Islet precursor cell (in vitro differentiated cells): Measurements from ENCODE around the gene LRPAP1.
"Not testable (repeated sequence)": the region's sequence is repeated elsewhere in the genome, so short reads cannot be mapped to it uniquely, and the experiment has no call there.

Source experiments
- DNase-seq: peaks from one replicate; pipeline ENCODE4 v3.0.0-alpha.2; 2018

The LRPAP1 gene

DNA sequence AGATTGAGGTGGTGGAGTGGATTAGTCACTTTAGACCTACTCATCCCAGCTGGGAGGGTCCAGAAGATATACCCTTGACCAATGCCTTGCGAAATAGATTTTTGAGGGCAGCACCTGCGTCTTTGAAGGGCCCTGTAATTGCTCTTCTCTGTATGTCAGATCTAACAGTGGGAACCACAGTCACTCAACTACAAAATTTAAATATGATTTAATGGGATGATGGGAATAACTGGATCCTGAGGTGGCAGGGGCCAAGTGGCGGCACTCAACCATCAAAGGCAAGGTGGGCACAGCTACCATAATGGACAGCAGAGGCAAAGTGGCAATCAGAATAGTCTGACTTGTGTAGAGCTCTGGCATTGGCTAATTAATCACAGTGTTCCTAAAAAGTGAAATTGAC is 76.6 kb downstream of the LRPAP1 start:
- not testable (repeated sequence) for DNase-seq
